WI38 (cell line): ENCODE data around the gene C16orf87.
A peak's percentile ranks its signal among the peaks of the same experiment; 100 is the strongest.

Experiments
- H3K4me3 ChIP-seq: 2 replicates; pipeline ENCODE4 v1.5.1; 2011; ENCODE audit warnings: low read depth, mild to moderate bottlenecking, control low read depth, low read length
- CTCF ChIP-seq: IDR thresholded peaks from 2 replicates; pipeline ENCODE4 v1.5.1; 2012; ENCODE audit warnings: low read depth, mild to moderate bottlenecking, control low read depth, low read length

C16orf87 gene

GRCh38 chr16:46859719-46860152, 28.8 kb upstream of the C16orf87 start:
- no peak overlapping the region for H3K4me3 ChIP-seq
- no peak for TF ChIP-seq CTCF

- H3K4me3 ChIP-seq, result no peak overlapping the region
- TF ChIP-seq CTCF, result no peak
These were observed 27.2 kb upstream of the C16orf87 start for GRCh38 chr16:46858151-46858550.

- no peak overlapping the region for H3K4me3 ChIP-seq
- TF ChIP-seq CTCF, result peak; percentile 50
These were observed 26.5 kb upstream of the C16orf87 start for GRCh38 chr16:46857368-46857945.

- no peak overlapping the region for H3K4me3 ChIP-seq
- no peak for TF ChIP-seq CTCF
These were observed 24.4 kb upstream of the C16orf87 start for GRCh38 chr16:46855389-46855788.

GRCh38 chr16:46854846-46855245, 23.9 kb upstream of the C16orf87 start:
- H3K4me3 ChIP-seq, result no peak overlapping the region
- TF ChIP-seq CTCF, result no peak

GRCh38 chr16:46853713-46854443, 22.9 kb upstream of the C16orf87 start:
- no peak overlapping the region for H3K4me3 ChIP-seq
- peak; percentile 74 for TF ChIP-seq CTCF

GRCh38 chr16:46852130-46852529, 21.1 kb upstream of the C16orf87 start:
- no peak for TF ChIP-seq CTCF
- no peak overlapping the region for H3K4me3 ChIP-seq
